ENCODE data around the gene ESRRG. TPM values are rescaled to one million over a fixed set of nuclear protein-coding genes. Genes with fewer than 3 reads are reported as not detected.
"Not testable (repeated sequence)": the region's sequence is repeated elsewhere in the genome, so short reads cannot be mapped to it uniquely, and the experiment has no call there.

Gene ESRRG
- total RNA-seq, 1 donor from 2014 or later: 9.6 TPM

DNA sequence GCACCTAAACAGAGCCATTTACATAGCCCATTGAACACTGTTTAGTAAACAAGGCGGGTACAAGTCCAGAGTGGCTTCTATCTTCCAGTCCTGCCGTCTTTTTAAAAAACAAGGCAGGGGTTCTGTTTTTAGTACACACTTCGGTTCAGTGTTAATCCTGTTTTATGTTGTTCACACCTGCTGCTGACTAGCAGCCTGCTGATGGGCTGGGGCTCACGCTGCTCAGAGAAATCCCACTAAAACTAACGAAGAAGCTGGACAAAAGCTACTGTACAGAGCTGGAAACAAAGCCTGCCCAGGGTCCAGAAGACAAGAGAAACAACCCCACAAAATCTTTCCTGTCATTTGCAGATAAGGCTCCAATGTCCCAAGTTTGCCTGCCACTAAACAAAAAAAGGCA, 13.2 kb downstream of the ESRRG start:
- Mint-ChIP-seq H3K4me1 (ENCODE audit: low read depth) (peaks cover 35% of the 10 kb centered on the region), H3K36me3 (ENCODE audit: insufficient read depth) (no peaks in the 10 kb centered on the region), H3K27me3 (no peaks in the 10 kb centered on the region), H3K9me3 (ENCODE audit: low read depth) (no peaks in the 10 kb centered on the region), H3K4me3 (ENCODE audit: low read depth) (no peak overlapping the region), H3K27ac (no peak overlapping the region)
- DNase-seq (ENCODE audit: low spot score, unreplicated experiment): no peak
- TF ChIP-seq, protein P1, sequence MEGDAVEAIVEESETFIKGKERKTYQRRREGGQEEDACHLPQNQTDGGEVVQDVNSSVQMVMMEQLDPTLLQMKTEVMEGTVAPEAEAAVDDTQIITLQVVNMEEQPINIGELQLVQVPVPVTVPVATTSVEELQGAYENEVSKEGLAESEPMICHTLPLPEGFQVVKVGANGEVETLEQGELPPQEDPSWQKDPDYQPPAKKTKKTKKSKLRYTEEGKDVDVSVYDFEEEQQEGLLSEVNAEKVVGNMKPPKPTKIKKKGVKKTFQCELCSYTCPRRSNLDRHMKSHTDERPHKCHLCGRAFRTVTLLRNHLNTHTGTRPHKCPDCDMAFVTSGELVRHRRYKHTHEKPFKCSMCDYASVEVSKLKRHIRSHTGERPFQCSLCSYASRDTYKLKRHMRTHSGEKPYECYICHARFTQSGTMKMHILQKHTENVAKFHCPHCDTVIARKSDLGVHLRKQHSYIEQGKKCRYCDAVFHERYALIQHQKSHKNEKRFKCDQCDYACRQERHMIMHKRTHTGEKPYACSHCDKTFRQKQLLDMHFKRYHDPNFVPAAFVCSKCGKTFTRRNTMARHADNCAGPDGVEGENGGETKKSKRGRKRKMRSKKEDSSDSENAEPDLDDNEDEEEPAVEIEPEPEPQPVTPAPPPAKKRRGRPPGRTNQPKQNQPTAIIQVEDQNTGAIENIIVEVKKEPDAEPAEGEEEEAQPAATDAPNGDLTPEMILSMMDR (IDR thresholded peaks at IDR 0.05; ENCODE audit: unreplicated experiment): no peak

DNA sequence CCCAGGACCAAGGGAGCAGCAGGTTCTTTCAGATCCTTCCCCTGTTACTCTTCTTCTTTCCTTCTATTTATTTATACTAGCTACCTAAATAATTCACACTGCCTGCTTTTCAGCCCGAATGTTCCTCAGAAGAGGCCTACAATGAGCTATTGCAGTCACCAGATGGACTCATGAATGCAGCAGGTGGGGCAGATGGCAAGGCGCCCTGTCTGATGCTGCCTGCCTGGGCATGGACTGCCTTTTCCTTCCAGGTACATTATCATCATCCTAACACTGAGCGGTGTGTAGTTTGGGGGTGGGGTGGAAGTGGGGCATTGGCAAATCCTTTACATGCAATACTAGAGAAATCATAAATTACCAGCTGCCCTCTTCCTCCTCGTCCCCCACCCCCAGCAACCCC, 17.6 kb downstream of the ESRRG start:
- H3K4me1 Mint-ChIP-seq (ENCODE audit: low read depth): peaks cover 16% of the 10 kb centered on the region
- no peak overlapping the region for H3K27ac Mint-ChIP-seq
- TF ChIP-seq, protein P1 (IDR thresholded peaks at IDR 0.05; ENCODE audit: unreplicated experiment): no peak
- no peaks in the 10 kb centered on the region for H3K27me3 Mint-ChIP-seq
- peaks cover 1% of the 10 kb centered on the region for H3K36me3 Mint-ChIP-seq (ENCODE audit: insufficient read depth)
- no peak for DNase-seq (ENCODE audit: low spot score, unreplicated experiment)
- H3K4me3 Mint-ChIP-seq (ENCODE audit: low read depth): no peak overlapping the region
- H3K9me3 Mint-ChIP-seq (ENCODE audit: low read depth): no peaks in the 10 kb centered on the region

DNA sequence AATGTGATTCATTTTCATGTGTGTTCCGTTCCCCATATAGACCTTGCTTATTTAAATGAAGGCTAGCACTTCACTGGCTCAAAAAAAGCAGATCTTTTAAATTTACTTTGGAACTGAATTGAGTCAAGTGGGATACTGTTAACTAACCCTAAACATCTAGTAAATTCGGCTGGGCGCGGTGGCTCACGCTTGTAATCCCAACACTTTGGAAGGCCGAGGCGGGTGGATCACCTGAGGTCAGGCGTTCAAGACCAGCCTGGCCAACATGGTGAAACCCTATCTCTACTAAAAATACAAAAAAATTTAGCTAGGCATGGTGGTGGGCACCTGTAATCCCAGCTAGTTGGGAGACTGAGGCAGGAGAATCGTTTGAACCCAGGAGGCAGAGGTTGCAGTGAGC, 19.2 kb downstream of the ESRRG start:
- peaks cover 13% of the 10 kb centered on the region for H3K4me1 Mint-ChIP-seq (ENCODE audit: low read depth)
- not testable (repeated sequence) for H3K4me3 Mint-ChIP-seq (ENCODE audit: low read depth); DNase-seq (ENCODE audit: low spot score, unreplicated experiment); H3K27me3 Mint-ChIP-seq; H3K36me3 Mint-ChIP-seq (ENCODE audit: insufficient read depth); H3K9me3 Mint-ChIP-seq (ENCODE audit: low read depth); H3K27ac Mint-ChIP-seq

DNA sequence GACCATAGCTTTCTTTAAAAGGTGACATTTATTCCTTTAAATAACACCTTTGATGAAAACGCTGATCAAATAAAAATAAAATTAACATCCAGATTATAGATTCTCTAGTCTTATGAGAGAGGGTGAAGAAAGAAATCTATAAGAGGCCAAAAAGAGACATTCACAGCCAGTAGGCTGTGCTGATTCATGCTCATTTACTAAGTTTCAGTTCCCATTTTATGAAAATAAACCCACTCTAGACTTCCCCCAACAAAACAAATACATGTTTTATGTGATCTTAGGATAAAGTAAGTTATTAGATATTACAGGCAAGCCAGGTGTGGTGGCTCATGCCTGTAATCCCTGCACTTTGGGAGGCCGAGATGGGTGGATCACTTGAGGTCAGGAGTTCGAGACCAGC, 21.1 kb downstream of the ESRRG start:
- H3K4me3 Mint-ChIP-seq (ENCODE audit: low read depth): no peak overlapping the region
- H3K36me3 Mint-ChIP-seq (ENCODE audit: insufficient read depth): peaks cover 1% of the 10 kb centered on the region
- H3K4me1 Mint-ChIP-seq (ENCODE audit: low read depth): peaks cover 13% of the 10 kb centered on the region
- TF ChIP-seq, protein P1 (IDR thresholded peaks at IDR 0.05; ENCODE audit: unreplicated experiment): no peak
- no peak for DNase-seq (ENCODE audit: low spot score, unreplicated experiment)
- no peaks in the 10 kb centered on the region for H3K27me3 Mint-ChIP-seq
- H3K9me3 Mint-ChIP-seq (ENCODE audit: low read depth): no peaks in the 10 kb centered on the region
- no peak overlapping the region for H3K27ac Mint-ChIP-seq

DNA sequence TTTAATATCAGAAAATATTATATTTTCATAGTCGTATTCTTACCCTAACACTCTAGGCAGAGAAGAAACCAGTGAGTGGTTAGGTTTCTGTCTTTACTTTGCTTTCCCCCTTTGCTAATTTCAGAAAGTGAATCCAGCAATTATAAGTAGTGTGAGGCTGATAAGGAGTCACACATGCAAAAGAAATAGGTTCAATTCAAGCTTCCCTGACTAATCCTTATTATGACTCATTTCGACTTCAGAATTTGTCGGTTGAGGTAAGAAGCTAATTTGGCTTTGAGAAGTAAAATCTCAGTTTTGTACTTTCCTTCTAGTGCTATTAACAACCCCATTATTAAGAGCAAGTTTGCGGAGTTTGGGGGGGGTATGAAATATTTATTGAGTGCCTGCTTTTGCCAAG, 22.4 kb downstream of the ESRRG start:
- Mint-ChIP-seq H3K4me1 (ENCODE audit: low read depth) (peaks cover 10% of the 10 kb centered on the region), H3K36me3 (ENCODE audit: insufficient read depth) (peaks cover 1% of the 10 kb centered on the region), H3K27me3 (no peaks in the 10 kb centered on the region), H3K9me3 (ENCODE audit: low read depth) (no peaks in the 10 kb centered on the region), H3K4me3 (ENCODE audit: low read depth) (no peak overlapping the region), H3K27ac (no peak overlapping the region)
- DNase-seq (ENCODE audit: low spot score, unreplicated experiment): no peak
- TF ChIP-seq, protein P1 (IDR thresholded peaks at IDR 0.05; ENCODE audit: unreplicated experiment): no peak

DNA sequence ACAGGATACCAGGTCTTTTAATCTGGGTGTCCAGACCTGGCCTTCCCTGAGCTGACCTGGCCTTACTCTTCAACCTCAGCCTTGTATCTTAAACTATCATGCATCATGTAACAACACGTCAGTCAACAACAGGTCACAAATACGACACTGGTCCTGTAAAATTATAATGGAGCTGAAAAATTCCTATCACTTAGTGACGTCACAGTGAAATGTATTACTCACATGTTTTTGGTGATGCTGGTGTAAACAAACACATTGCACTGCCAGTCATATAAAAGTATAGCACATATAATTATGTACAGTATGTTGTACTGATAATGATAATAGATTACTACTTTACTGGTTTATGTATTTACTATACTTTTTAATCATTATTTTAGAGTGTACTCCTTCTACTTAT, 31.5 kb downstream of the ESRRG start:
- DNase-seq (ENCODE audit: low spot score, unreplicated experiment): no peak
- Mint-ChIP-seq H3K4me3 (ENCODE audit: low read depth) (no peak overlapping the region), H3K27ac (no peak overlapping the region), H3K36me3 (ENCODE audit: insufficient read depth) (no peaks in the 10 kb centered on the region), H3K27me3 (peaks cover 8% of the 10 kb centered on the region), H3K9me3 (ENCODE audit: low read depth) (no peaks in the 10 kb centered on the region), H3K4me1 (ENCODE audit: low read depth) (peaks cover 16% of the 10 kb centered on the region)
- TF ChIP-seq, protein P1 (IDR thresholded peaks at IDR 0.05; ENCODE audit: unreplicated experiment): no peak
